Measurements from ENCODE around the gene PTPRK.

PTPRK gene

DNA sequence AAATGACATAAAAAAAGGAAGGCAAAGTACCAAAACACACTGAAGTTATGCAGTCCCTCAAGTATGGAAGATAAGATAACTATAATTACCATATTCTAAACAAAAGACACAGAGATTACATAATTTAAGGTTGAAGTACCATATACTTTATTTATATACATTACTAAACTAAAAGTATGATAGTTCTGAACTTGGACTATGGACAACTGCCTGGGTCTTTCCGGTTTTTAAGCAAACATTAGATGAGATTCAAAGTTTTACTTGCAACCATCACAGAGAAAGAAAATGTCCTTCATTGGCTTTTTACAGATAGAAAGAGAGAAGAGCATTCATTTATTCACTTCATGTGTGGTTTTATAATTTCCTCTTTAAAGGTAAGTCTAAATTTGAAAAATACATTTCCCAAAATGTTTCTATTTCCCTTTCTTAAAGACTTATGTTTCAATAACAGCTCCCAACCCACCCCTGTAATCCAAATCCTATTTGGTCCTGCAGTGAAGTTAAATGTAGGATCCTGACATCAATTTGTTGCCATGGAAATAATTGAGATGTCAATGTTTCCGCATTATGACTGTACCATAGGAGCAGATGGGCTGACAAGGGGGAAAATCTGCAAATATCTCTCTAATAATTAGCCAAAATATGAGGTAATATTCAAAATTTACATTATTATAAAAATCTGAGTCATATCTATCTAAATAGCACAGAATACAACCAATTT lies 63.7 kb downstream of the PTPRK start:
- Histone ChIP-seq H3K79me2 (ENCODE audit: control insufficient read depth, insufficient read depth, low read length, poor library complexity) (no peaks in the 10 kb centered on the region), H3K4me2 (ENCODE audit: low read length) (no peak overlapping the region), H3K4me1 (ENCODE audit: control insufficient read depth in 1 of 2, insufficient read depth in 2 of 2, low read length in 2 of 2) (no peaks in the 10 kb centered on the region), H2BK12ac (ENCODE audit: low read length) (no peak overlapping the region), H2AFZ (ENCODE audit: insufficient read depth, low read length, poor library complexity) (no peak overlapping the region), H2AK5ac (ENCODE audit: low read length) (no peak overlapping the region), H3K4ac (ENCODE audit: low read depth, low read length) (no peak overlapping the region), H3K9ac (ENCODE audit: low read length) (no peak overlapping the region), H3K79me1 (ENCODE audit: low read length) (no peaks in the 10 kb centered on the region), H3K14ac (ENCODE audit: low read length) (no peak overlapping the region), H3K4me3 (ENCODE audit: low read depth, low read length) (no peak overlapping the region), H4K8ac (ENCODE audit: low read depth, low read length) (no peak overlapping the region), H3K36me3 (ENCODE audit: control insufficient read depth in 1 of 2, insufficient read depth in 2 of 2, low read length in 2 of 2) (no peaks in the 10 kb centered on the region), H3K27ac (ENCODE audit: low read depth, low read length) (no peak overlapping the region), H2BK5ac (ENCODE audit: low read depth, low read length, poor library complexity) (no peak overlapping the region), H3K9me3 (ENCODE audit: insufficient read depth, low read depth, low read length) (no peaks in the 10 kb centered on the region), H2BK120ac (ENCODE audit: insufficient read depth, low read length, poor library complexity) (no peak overlapping the region), H3K18ac (ENCODE audit: low read length) (no peak overlapping the region), H3K27me3 (ENCODE audit: insufficient read depth, low read length) (no peaks in the 10 kb centered on the region), H4K91ac (ENCODE audit: low read depth, low read length) (no peak overlapping the region), H4K12ac (ENCODE audit: low read depth, low read length) (no peak overlapping the region), H3K23ac (ENCODE audit: low read length) (no peak overlapping the region)
- WGBS (ENCODE audit: extremely low coverage, insufficient coverage, insufficient read length) = no CpG with 5 or more reads among the region's 2 CpGs
- DNase-seq = no peak

DNA sequence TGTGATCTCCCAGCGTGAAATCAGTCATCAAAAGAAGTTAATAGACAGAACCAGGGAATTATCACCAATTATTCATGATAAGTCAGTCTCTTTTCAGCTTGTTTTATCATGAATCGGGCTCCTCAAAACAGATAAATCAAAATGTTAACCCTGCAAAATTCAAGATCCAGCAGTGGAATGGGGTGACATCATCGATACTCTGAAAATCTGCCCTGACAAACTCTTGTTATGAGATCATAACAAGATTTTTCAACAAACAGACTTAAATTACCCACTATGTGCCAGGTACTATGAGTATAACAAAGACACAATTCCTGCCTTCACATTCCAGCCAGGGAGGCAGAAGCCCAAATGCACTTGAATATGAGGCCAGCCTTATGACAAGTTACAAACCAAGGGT lies 64.4 kb downstream of the PTPRK start:
- no peak for DNase-seq
- Histone ChIP-seq H4K91ac (ENCODE audit: low read depth, low read length) (no peak overlapping the region), H4K12ac (ENCODE audit: low read depth, low read length) (no peak overlapping the region), H3K9me3 (ENCODE audit: insufficient read depth, low read depth, low read length) (no peaks in the 10 kb centered on the region), H2AK5ac (ENCODE audit: low read length) (no peak overlapping the region), H3K27ac (ENCODE audit: low read depth, low read length) (no peak overlapping the region), H3K23ac (ENCODE audit: low read length) (no peak overlapping the region), H3K27me3 (ENCODE audit: insufficient read depth, low read length) (no peaks in the 10 kb centered on the region), H2BK12ac (ENCODE audit: low read length) (no peak overlapping the region), H3K79me1 (ENCODE audit: low read length) (no peaks in the 10 kb centered on the region), H3K9ac (ENCODE audit: low read length) (no peak overlapping the region), H3K4me3 (ENCODE audit: low read depth, low read length) (no peak overlapping the region), H3K14ac (ENCODE audit: low read length) (no peak overlapping the region), H4K8ac (ENCODE audit: low read depth, low read length) (no peak overlapping the region), H3K4me2 (ENCODE audit: low read length) (no peak overlapping the region), H2BK5ac (ENCODE audit: low read depth, low read length, poor library complexity) (no peak overlapping the region), H3K36me3 (ENCODE audit: control insufficient read depth in 1 of 2, insufficient read depth in 2 of 2, low read length in 2 of 2) (no peaks in the 10 kb centered on the region), H2AFZ (ENCODE audit: insufficient read depth, low read length, poor library complexity) (no peak overlapping the region), H3K4me1 (ENCODE audit: control insufficient read depth in 1 of 2, insufficient read depth in 2 of 2, low read length in 2 of 2) (no peaks in the 10 kb centered on the region), H2BK120ac (ENCODE audit: insufficient read depth, low read length, poor library complexity) (no peak overlapping the region), H3K18ac (ENCODE audit: low read length) (no peak overlapping the region), H3K4ac (ENCODE audit: low read depth, low read length) (no peak overlapping the region), H3K79me2 (ENCODE audit: control insufficient read depth, insufficient read depth, low read length, poor library complexity) (no peaks in the 10 kb centered on the region)
- no CpG with 5 or more reads among the region's 3 CpGs for WGBS (ENCODE audit: extremely low coverage, insufficient coverage, insufficient read length)

GRCh38 chr6:128452713-128453112 lies 67.7 kb downstream of the PTPRK start:
- no peak overlapping the region for H3K4me2 ChIP-seq (ENCODE audit: low read length)
- H4K91ac ChIP-seq (ENCODE audit: low read depth, low read length) = no peak overlapping the region
- H3K4me3 ChIP-seq (ENCODE audit: low read depth, low read length) = no peak overlapping the region
- H3K23ac ChIP-seq (ENCODE audit: low read length) = no peak overlapping the region
- no peaks in the 10 kb centered on the region for H3K9me3 ChIP-seq (ENCODE audit: insufficient read depth, low read depth, low read length)
- H3K27me3 ChIP-seq (ENCODE audit: insufficient read depth, low read length) = no peaks in the 10 kb centered on the region
- H2AK5ac ChIP-seq (ENCODE audit: low read length) = no peak overlapping the region
- H2BK12ac ChIP-seq (ENCODE audit: low read length) = no peak overlapping the region
- H3K27ac ChIP-seq (ENCODE audit: low read depth, low read length) = no peak overlapping the region
- no peak overlapping the region for H4K12ac ChIP-seq (ENCODE audit: low read depth, low read length)
- H3K4me1 ChIP-seq (ENCODE audit: control insufficient read depth in 1 of 2, insufficient read depth in 2 of 2, low read length in 2 of 2) = no peaks in the 10 kb centered on the region
- H2BK5ac ChIP-seq (ENCODE audit: low read depth, low read length, poor library complexity) = no peak overlapping the region
- no peak overlapping the region for H3K9ac ChIP-seq (ENCODE audit: low read length)
- no peak overlapping the region for H2AFZ ChIP-seq (ENCODE audit: insufficient read depth, low read length, poor library complexity)
- H2BK120ac ChIP-seq (ENCODE audit: insufficient read depth, low read length, poor library complexity) = no peak overlapping the region
- H3K36me3 ChIP-seq (ENCODE audit: control insufficient read depth in 1 of 2, insufficient read depth in 2 of 2, low read length in 2 of 2) = no peaks in the 10 kb centered on the region
- H4K8ac ChIP-seq (ENCODE audit: low read depth, low read length) = no peak overlapping the region
- no peak for DNase-seq
- no peak overlapping the region for H3K18ac ChIP-seq (ENCODE audit: low read length)
- no peaks in the 10 kb centered on the region for H3K79me1 ChIP-seq (ENCODE audit: low read length)
- no peak overlapping the region for H3K14ac ChIP-seq (ENCODE audit: low read length)
- no CpG with 5 or more reads among the region's 2 CpGs for WGBS (ENCODE audit: extremely low coverage, insufficient coverage, insufficient read length)
- H3K4ac ChIP-seq (ENCODE audit: low read depth, low read length) = no peak overlapping the region
- no peaks in the 10 kb centered on the region for H3K79me2 ChIP-seq (ENCODE audit: control insufficient read depth, insufficient read depth, low read length, poor library complexity)

DNA sequence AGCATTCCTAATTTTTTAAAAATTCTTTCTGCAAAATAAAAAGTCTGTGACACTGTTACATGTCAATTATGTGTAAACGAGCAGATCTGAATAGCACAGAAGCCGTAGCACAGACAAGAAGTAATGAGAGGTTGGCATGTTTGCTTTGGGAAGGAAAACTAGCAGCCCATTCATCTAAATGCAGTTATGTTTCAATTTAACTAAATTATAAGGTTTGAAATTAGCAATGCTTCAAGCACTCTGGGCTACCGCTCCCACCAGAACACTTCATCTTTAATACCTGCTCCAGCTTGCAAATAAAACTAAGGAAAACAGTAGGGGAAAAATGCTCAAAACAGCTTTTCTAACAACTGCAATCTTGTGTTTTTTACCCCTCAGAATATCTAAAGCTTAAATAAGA lies 73.9 kb downstream of the PTPRK start:
- no CpG with 5 or more reads among the region's 3 CpGs for WGBS (ENCODE audit: extremely low coverage, insufficient coverage, insufficient read length)
- Histone ChIP-seq H3K18ac (ENCODE audit: low read length) (no peak overlapping the region), H3K27ac (ENCODE audit: low read depth, low read length) (no peak overlapping the region), H4K8ac (ENCODE audit: low read depth, low read length) (no peak overlapping the region), H2BK5ac (ENCODE audit: low read depth, low read length, poor library complexity) (no peak overlapping the region), H3K9ac (ENCODE audit: low read length) (no peak overlapping the region), H3K79me2 (ENCODE audit: control insufficient read depth, insufficient read depth, low read length, poor library complexity) (no peaks in the 10 kb centered on the region), H3K4ac (ENCODE audit: low read depth, low read length) (no peak overlapping the region), H4K12ac (ENCODE audit: low read depth, low read length) (no peak overlapping the region), H3K14ac (ENCODE audit: low read length) (no peak overlapping the region), H3K79me1 (ENCODE audit: low read length) (no peaks in the 10 kb centered on the region), H3K36me3 (ENCODE audit: control insufficient read depth in 1 of 2, insufficient read depth in 2 of 2, low read length in 2 of 2) (no peaks in the 10 kb centered on the region), H2BK120ac (ENCODE audit: insufficient read depth, low read length, poor library complexity) (no peak overlapping the region), H2BK12ac (ENCODE audit: low read length) (no peak overlapping the region), H3K4me1 (ENCODE audit: control insufficient read depth in 1 of 2, insufficient read depth in 2 of 2, low read length in 2 of 2) (no peaks in the 10 kb centered on the region), H3K4me3 (ENCODE audit: low read depth, low read length) (no peak overlapping the region), H4K91ac (ENCODE audit: low read depth, low read length) (no peak overlapping the region), H3K4me2 (ENCODE audit: low read length) (no peak overlapping the region), H2AK5ac (ENCODE audit: low read length) (no peak overlapping the region), H2AFZ (ENCODE audit: insufficient read depth, low read length, poor library complexity) (no peak overlapping the region), H3K23ac (ENCODE audit: low read length) (no peak overlapping the region), H3K9me3 (ENCODE audit: insufficient read depth, low read depth, low read length) (no peaks in the 10 kb centered on the region), H3K27me3 (ENCODE audit: insufficient read depth, low read length) (no peaks in the 10 kb centered on the region)
- no peak for DNase-seq
